ENCODE results near the gene TMEM86B. TPM values are rescaled to one million over a fixed set of nuclear protein-coding genes. Genes with fewer than 3 reads are reported as not detected.

TMEM86B gene
- total and polyA plus RNA-seq, 8 donors = 1.9 to 4.4 (median 2.7) TPM

GRCh38 chr19:55178781-55179599 lies 49.6 kb downstream of the TMEM86B start:
- Histone ChIP-seq H3K27ac (no peak overlapping the region), H3K27me3 (peaks cover 73 to 100% of the 10 kb centered on the region in 2 donors), H3K4me3 (peak overlapping the region in 1 of 2 donors; percentile 17), H3K36me3 (no peaks in the 10 kb centered on the region), H3K9me3 (no peaks in the 10 kb centered on the region), H3K4me1 (peaks cover 4 to 16% of the 10 kb centered on the region in 2 donors)
- TF ChIP-seq CTCF (IDR thresholded peaks at IDR 0.05) = no peak
- DNase-seq (peak; percentile 54 to 83 (median 74)), ATAC-seq (peak; percentile 83)
- intact Hi-C loops (cut with DNase I) = no loop called here

Small RNA genes within 50 kb of the gene (microRNA-seq; reads per million reads assigned to microRNA genes)
- gene MIR6802 (0.82 to 0.84 reads per million in 2 donors), gene MIR6803 (2.6 to 3.7 reads per million in 2 donors), gene MIR6804 (0.96 to 1.0 reads per million in 2 donors)

Other genes starting within 250 kb of the TMEM86B start
- 1 to 10 TPM in 1 of 2 donors, under 1 TPM in 1; 0.52 to 1.0 TPM for gene GP6, start 190.5 kb downstream of the TMEM86B start, total RNA-seq
- gene GP6, start 190.5 kb downstream of the TMEM86B start, polyA plus RNA-seq (ENCODE audit: insufficient read length in 6 of 6) = 1 to 10 TPM in 2 of 6 donors, under 1 TPM in 4; 0.84 to 1.2 (median 0.91) TPM
- 10 to 100 TPM; 24.2 to 38.0 TPM for gene RDH13, start 165.6 kb downstream of the TMEM86B start, total RNA-seq
- gene RDH13, start 165.6 kb downstream of the TMEM86B start, polyA plus RNA-seq (ENCODE audit: insufficient read length in 6 of 6) = 10 to 100 TPM in 5 of 6 donors, 1 to 10 TPM in 1; 7.3 to 17.5 (median 12.1) TPM
- 10 to 100 TPM; 21.2 to 37.5 TPM for gene EPS8L1, start 152.9 kb downstream of the TMEM86B start, total RNA-seq
- gene EPS8L1, start 152.9 kb downstream of the TMEM86B start, polyA plus RNA-seq (ENCODE audit: insufficient read length in 6 of 6) = 10 to 100 TPM in 3 of 6 donors, 1 to 10 TPM in 3; 5.3 to 16.3 (median 10.5) TPM
- gene PPP1R12C, start 111.1 kb downstream of the TMEM86B start, total RNA-seq = 100 to 1,000 TPM in 1 of 2 donors, 10 to 100 TPM in 1; 93.2 to 113 TPM
- 10 to 100 TPM; 50.2 to 82.4 (median 64.6) TPM for gene PPP1R12C, start 111.1 kb downstream of the TMEM86B start, polyA plus RNA-seq (ENCODE audit: insufficient read length in 6 of 6)
- 1 to 10 TPM in 1 of 2 donors, not detected in 1; 1.6 TPM for gene TNNT1, start 79.6 kb downstream of the TMEM86B start, total RNA-seq
- gene TNNT1, start 79.6 kb downstream of the TMEM86B start, polyA plus RNA-seq (ENCODE audit: insufficient read length in 6 of 6) = 1 to 10 TPM; 1.1 to 4.3 (median 1.6) TPM
- gene TNNI3, start 71.0 kb downstream of the TMEM86B start, total RNA-seq = 1 to 10 TPM; 1.2 to 1.6 TPM
- 1 to 10 TPM in 1 of 6 donors, under 1 TPM in 4, not detected in 1; 0.75 to 1.6 (median 0.84) TPM for gene TNNI3, start 71.0 kb downstream of the TMEM86B start, polyA plus RNA-seq (ENCODE audit: insufficient read length in 6 of 6)
- gene DNAAF3, start 62.1 kb downstream of the TMEM86B start, total RNA-seq = 10 to 100 TPM in 1 of 2 donors, under 1 TPM in 1; 0.76 to 11.0 TPM
- 1 to 10 TPM; 1.7 to 6.9 (median 5.4) TPM for gene DNAAF3, start 62.1 kb downstream of the TMEM86B start, polyA plus RNA-seq (ENCODE audit: insufficient read length in 6 of 6)
- not detected for gene SYT5, start 48.5 kb downstream of the TMEM86B start, total RNA-seq
- 1 to 10 TPM in 3 of 6 donors, under 1 TPM in 3; 0.61 to 1.5 (median 0.94) TPM for gene SYT5, start 48.5 kb downstream of the TMEM86B start, polyA plus RNA-seq (ENCODE audit: insufficient read length in 6 of 6)
- gene PTPRH, start 19.3 kb downstream of the TMEM86B start, total RNA-seq = under 1 TPM; 0.20 to 0.63 TPM
- under 1 TPM; 0.10 to 0.32 (median 0.20) TPM for gene PTPRH, start 19.3 kb downstream of the TMEM86B start, polyA plus RNA-seq (ENCODE audit: insufficient read length in 6 of 6)
- gene PPP6R1, start 30.3 kb upstream of the TMEM86B start, total RNA-seq = 10 to 100 TPM; 56.0 to 81.8 TPM
- 10 to 100 TPM; 33.4 to 43.8 (median 39.8) TPM for gene PPP6R1, start 30.3 kb upstream of the TMEM86B start, polyA plus RNA-seq (ENCODE audit: insufficient read length in 6 of 6)
- 10 to 100 TPM; 23.8 to 31.0 TPM for gene HSPBP1, start 51.3 kb upstream of the TMEM86B start, total RNA-seq
- 10 to 100 TPM; 23.7 to 38.4 (median 30.5) TPM for gene HSPBP1, start 51.3 kb upstream of the TMEM86B start, polyA plus RNA-seq (ENCODE audit: insufficient read length in 6 of 6)
- gene BRSK1, start 55.2 kb upstream of the TMEM86B start, total RNA-seq = 1 to 10 TPM; 2.2 to 3.3 TPM
- gene BRSK1, start 55.2 kb upstream of the TMEM86B start, polyA plus RNA-seq (ENCODE audit: insufficient read length in 6 of 6) = 10 to 100 TPM; 11.7 to 18.1 (median 14.9) TPM
- gene TMEM150B, start 96.6 kb upstream of the TMEM86B start, total RNA-seq = 10 to 100 TPM; 13.3 to 29.5 TPM
- 1 to 10 TPM in 1 of 6 donors, under 1 TPM in 5; 0.49 to 1.2 (median 0.82) TPM for gene TMEM150B, start 96.6 kb upstream of the TMEM86B start, polyA plus RNA-seq (ENCODE audit: insufficient read length in 6 of 6)
- gene KMT5C, start 111.1 kb upstream of the TMEM86B start, total RNA-seq = 10 to 100 TPM; 12.9 to 15.5 TPM
- 10 to 100 TPM; 20.8 to 27.6 (median 22.4) TPM for gene KMT5C, start 111.1 kb upstream of the TMEM86B start, polyA plus RNA-seq (ENCODE audit: insufficient read length in 6 of 6)
- under 1 TPM in 1 of 2 donors, not detected in 1; 0.24 TPM for gene COX6B2, start 126.0 kb upstream of the TMEM86B start, total RNA-seq
- under 1 TPM; 0.20 to 0.75 (median 0.59) TPM for gene COX6B2, start 126.0 kb upstream of the TMEM86B start, polyA plus RNA-seq (ENCODE audit: insufficient read length in 6 of 6)
- not detected for gene GARIN5B, start 134.5 kb upstream of the TMEM86B start, total RNA-seq
- gene GARIN5B, start 134.5 kb upstream of the TMEM86B start, polyA plus RNA-seq (ENCODE audit: insufficient read length in 6 of 6) = under 1 TPM in 2 of 6 donors, not detected in 4; 0.04 to 0.06 TPM
- gene IL11, start 141.7 kb upstream of the TMEM86B start, total RNA-seq = under 1 TPM; 0.10 to 0.44 TPM
- under 1 TPM; 0.16 to 0.90 (median 0.43) TPM for gene IL11, start 141.7 kb upstream of the TMEM86B start, polyA plus RNA-seq (ENCODE audit: insufficient read length in 6 of 6)
- gene TMEM190, start 148.1 kb upstream of the TMEM86B start, total RNA-seq = 1 to 10 TPM in 1 of 2 donors, not detected in 1; 9.3 TPM
- 10 to 100 TPM in 1 of 6 donors, 1 to 10 TPM in 5; 1.2 to 15.6 (median 4.5) TPM for gene TMEM190, start 148.1 kb upstream of the TMEM86B start, polyA plus RNA-seq (ENCODE audit: insufficient read length in 6 of 6)
- 10 to 100 TPM; 25.3 to 33.9 TPM for gene TMEM238, start 155.5 kb upstream of the TMEM86B start, total RNA-seq
- gene TMEM238, start 155.5 kb upstream of the TMEM86B start, polyA plus RNA-seq (ENCODE audit: insufficient read length in 6 of 6) = 1 to 10 TPM in 2 of 6 donors, under 1 TPM in 4; 0.48 to 1.9 (median 0.67) TPM
- 1,000 to 10,000 TPM; 1,601 to 1,774 TPM for gene RPL28, start 157.2 kb upstream of the TMEM86B start, total RNA-seq
- 1,000 to 10,000 TPM; 1,216 to 1,673 (median 1,335) TPM for gene RPL28, start 157.2 kb upstream of the TMEM86B start, polyA plus RNA-seq (ENCODE audit: insufficient read length in 6 of 6)
- 10 to 100 TPM; 26.5 to 39.1 TPM for gene UBE2S, start 179.0 kb upstream of the TMEM86B start, total RNA-seq
- gene UBE2S, start 179.0 kb upstream of the TMEM86B start, polyA plus RNA-seq (ENCODE audit: insufficient read length in 6 of 6) = 10 to 100 TPM; 27.4 to 71.2 (median 35.7) TPM
- gene SHISA7, start 214.5 kb upstream of the TMEM86B start, total RNA-seq = not detected
- under 1 TPM; 0.11 to 0.23 (median 0.20) TPM for gene SHISA7, start 214.5 kb upstream of the TMEM86B start, polyA plus RNA-seq (ENCODE audit: insufficient read length in 6 of 6)
- gene ISOC2, start 232.9 kb upstream of the TMEM86B start, total RNA-seq = 10 to 100 TPM; 36.2 to 49.4 TPM
- 10 to 100 TPM; 23.8 to 38.3 (median 29.6) TPM for gene ISOC2, start 232.9 kb upstream of the TMEM86B start, polyA plus RNA-seq (ENCODE audit: insufficient read length in 6 of 6)
- not detected for gene C19orf85, start 236.0 kb upstream of the TMEM86B start, total RNA-seq
- not detected for gene C19orf85, start 236.0 kb upstream of the TMEM86B start, polyA plus RNA-seq (ENCODE audit: insufficient read length in 6 of 6)
- gene ZNF628, start 247.9 kb upstream of the TMEM86B start, total RNA-seq = 1 to 10 TPM; 8.7 to 9.5 TPM
- gene ZNF628, start 247.9 kb upstream of the TMEM86B start, polyA plus RNA-seq (ENCODE audit: insufficient read length in 6 of 6) = 1 to 10 TPM; 1.6 to 5.4 (median 2.8) TPM

Data from left lung (tissue), 10 donors.